Erythroblast (primary cell): ENCODE measurements around the gene ZNF362.

Source experiments
- GATA1 ChIP-seq: IDR thresholded peaks from 2 replicates; pipeline ENCODE4 v1.6.1; 2011; ENCODE audit warnings: low read depth, mild to moderate bottlenecking, control low read depth, low read length, moderate library complexity
- POLR2A ChIP-seq: IDR thresholded peaks from 2 replicates; pipeline ENCODE4 v1.6.1; 2011; ENCODE audit warnings: mild to moderate bottlenecking, low read length

- TF ChIP-seq POLR2A (no peak), GATA1 (no peak)
These were observed 23.9 kb downstream of the ZNF362 start for GRCh38 chr1:33280091-33280661.
